Tibial nerve (tissue), 4 donors: ENCODE results near the gene MACIR. TPM values are rescaled to one million over a fixed set of nuclear protein-coding genes. Genes with fewer than 3 reads are reported as not detected.

ENCODE experiments used
- DNase-seq, 2 donors: peaks; one replicate each; pipeline ENCODE4 v3.0.0-alpha.2; 2019; ENCODE audit warnings: low spot score in 2 of 2
- H3K27ac ChIP-seq, 4 donors: fragments of 200-600 bp; sonication (generic) in 3 of 4; one replicate each; pipeline ENCODE4 v1.5.1; 2017 to 2019; ENCODE audit warnings: mild to moderate bottlenecking in 1 of 4
- H3K27me3 ChIP-seq, 2 donors: fragments of 200-600 bp; sonication (generic) in 1 of 2; one replicate each; pipeline versions ENCODE4 v1.5.1 to v1.6.0; 2017 to 2019
- H3K36me3 ChIP-seq, 3 donors: fragments of 200-600 bp; sonication (generic); one replicate each; pipeline ENCODE4 v1.5.1; 2018 to 2019
- H3K4me1 ChIP-seq, 4 donors: fragments of 200-600 bp; sonication (generic) in 3 of 4; one replicate each; pipeline ENCODE4 v1.5.1; 2017 to 2019
- H3K4me3 ChIP-seq, 4 donors: fragments of 200-600 bp; sonication (generic) in 3 of 4; one replicate each; pipeline ENCODE4 v1.5.1; 2017 to 2019; ENCODE audit warnings: mild to moderate bottlenecking in 1 of 4, moderate library complexity in 1 of 4
- H3K9me3 ChIP-seq, 4 donors: fragments of 200-600 bp; sonication (generic) in 3 of 4; one replicate each; pipeline ENCODE4 v1.5.1; 2017 to 2019
- EP300 ChIP-seq, 2 donors: sonication (generic); formaldehyde crosslinking; IDR thresholded peaks; one replicate each; pipeline ENCODE4 v1.6.1; 2017; ENCODE audit warnings: antibody characterized with exemption in 2 of 2, mild to moderate bottlenecking in 1 of 2
- POLR2A ChIP-seq, 2 donors: fragments of 450-650 bp; IDR thresholded peaks; one replicate each; pipeline ENCODE4 v1.6.1; 2017; ENCODE audit warnings: antibody characterized with exemption in 2 of 2, mild to moderate bottlenecking in 2 of 2, moderate library complexity in 2 of 2
- WGBS, 2 donors: methylation state at CpG; one replicate each; pipeline ENCODE4 v1.1.5; 2018; 5-methylcytosine and 5-hydroxymethylcytosine counted together
- total RNA-seq, 4 donors: library from RNA; depleted of rRNA; stranded (reverse); fragments of >200 nt; gene quantifications; one replicate each; pipeline ENCODE4 v1.1.0, GENCODE V29; 2016
- TF ChIP-seq, protein P1 (sequence below), 5 experiments: fragments of 200-600 bp in 3 of 5; fragments of 450-650 bp in 2 of 5; sonication (generic) in 3 of 5; IDR thresholded peaks; one replicate each; pipeline ENCODE4 v1.5.1; 2016 to 2019; ENCODE audit warnings: antibody characterized with exemption in 5 of 5, mild to moderate bottlenecking in 3 of 5, moderate library complexity in 2 of 5

MACIR gene
- total RNA-seq, 4 donors from 2014 or later, result 12.7 to 24.1 (median 17.1) TPM

DNA sequence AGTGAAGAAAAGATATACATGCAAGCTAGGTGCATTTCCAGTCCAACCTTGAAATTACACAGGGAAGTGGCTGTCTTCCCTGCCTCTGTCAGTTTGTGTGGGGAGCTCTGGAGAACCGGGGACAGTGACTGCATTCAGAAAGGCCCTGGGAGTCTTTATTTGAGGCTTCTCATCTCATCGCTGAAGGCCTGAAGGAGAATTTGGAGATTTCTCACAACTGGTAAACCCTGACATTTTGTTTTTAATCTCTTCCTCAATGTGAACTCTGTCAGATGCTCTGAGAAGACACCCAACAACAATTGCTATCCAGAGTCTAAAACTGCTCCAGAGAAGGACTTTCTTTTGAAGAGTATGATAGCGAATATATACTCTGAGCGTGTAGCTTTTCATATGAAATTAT lies 33.0 kb downstream of the MACIR start:
- Histone ChIP-seq H3K36me3 (no peaks in the 10 kb centered on the region), H3K4me3 (no peak overlapping the region), H3K4me1 (peaks cover 0 to 4% (median 0%) of the 10 kb centered on the region in 4 donors), H3K27ac (peak overlapping the region in 1 of 4 donors; percentile 24), H3K27me3 (no peaks in the 10 kb centered on the region), H3K9me3 (no peaks in the 10 kb centered on the region)
- 81 to 85% methylated on average over 4 of the region's 4 CpGs for WGBS, 2 donors
- TF ChIP-seq, protein P1, sequence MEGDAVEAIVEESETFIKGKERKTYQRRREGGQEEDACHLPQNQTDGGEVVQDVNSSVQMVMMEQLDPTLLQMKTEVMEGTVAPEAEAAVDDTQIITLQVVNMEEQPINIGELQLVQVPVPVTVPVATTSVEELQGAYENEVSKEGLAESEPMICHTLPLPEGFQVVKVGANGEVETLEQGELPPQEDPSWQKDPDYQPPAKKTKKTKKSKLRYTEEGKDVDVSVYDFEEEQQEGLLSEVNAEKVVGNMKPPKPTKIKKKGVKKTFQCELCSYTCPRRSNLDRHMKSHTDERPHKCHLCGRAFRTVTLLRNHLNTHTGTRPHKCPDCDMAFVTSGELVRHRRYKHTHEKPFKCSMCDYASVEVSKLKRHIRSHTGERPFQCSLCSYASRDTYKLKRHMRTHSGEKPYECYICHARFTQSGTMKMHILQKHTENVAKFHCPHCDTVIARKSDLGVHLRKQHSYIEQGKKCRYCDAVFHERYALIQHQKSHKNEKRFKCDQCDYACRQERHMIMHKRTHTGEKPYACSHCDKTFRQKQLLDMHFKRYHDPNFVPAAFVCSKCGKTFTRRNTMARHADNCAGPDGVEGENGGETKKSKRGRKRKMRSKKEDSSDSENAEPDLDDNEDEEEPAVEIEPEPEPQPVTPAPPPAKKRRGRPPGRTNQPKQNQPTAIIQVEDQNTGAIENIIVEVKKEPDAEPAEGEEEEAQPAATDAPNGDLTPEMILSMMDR (IDR thresholded peaks at IDR 0.05), result no peak
- TF ChIP-seq POLR2A (IDR thresholded peaks at IDR 0.05) (no peak), EP300 (IDR thresholded peaks at IDR 0.05) (no peak)
- DNase-seq, result no peak

DNA sequence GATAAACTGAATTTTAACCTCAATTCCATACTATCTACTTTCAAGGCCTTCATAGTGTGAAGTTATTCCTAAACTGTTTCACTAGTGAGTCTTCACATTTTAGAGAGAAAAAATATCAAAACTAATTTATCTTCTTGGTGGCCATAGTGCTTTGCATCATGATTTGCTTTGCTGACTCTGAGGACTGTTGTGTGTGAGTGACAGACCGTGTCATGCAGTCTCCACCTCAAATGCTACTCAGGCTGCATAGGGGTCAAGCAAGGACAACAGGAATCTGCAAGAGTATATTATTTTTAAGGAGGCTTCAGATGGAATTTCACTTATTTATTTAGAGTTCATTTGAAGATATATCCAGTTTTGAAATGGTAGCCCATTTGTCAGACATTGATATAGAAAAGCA lies 34.5 kb downstream of the MACIR start:
- Histone ChIP-seq H3K27me3 (no peaks in the 10 kb centered on the region), H3K4me1 (peaks cover 0 to 4% (median 0%) of the 10 kb centered on the region in 4 donors), H3K36me3 (no peaks in the 10 kb centered on the region), H3K27ac (no peak overlapping the region), H3K4me3 (no peak overlapping the region), H3K9me3 (no peaks in the 10 kb centered on the region)
- DNase-seq, result no peak
- TF ChIP-seq, protein P1 (IDR thresholded peaks at IDR 0.05), result no peak
- TF ChIP-seq EP300 (IDR thresholded peaks at IDR 0.05) (no peak), POLR2A (IDR thresholded peaks at IDR 0.05) (no peak)
- WGBS, 2 donors, result 85 to 97% methylated on average over 1 of the region's 1 CpG

DNA sequence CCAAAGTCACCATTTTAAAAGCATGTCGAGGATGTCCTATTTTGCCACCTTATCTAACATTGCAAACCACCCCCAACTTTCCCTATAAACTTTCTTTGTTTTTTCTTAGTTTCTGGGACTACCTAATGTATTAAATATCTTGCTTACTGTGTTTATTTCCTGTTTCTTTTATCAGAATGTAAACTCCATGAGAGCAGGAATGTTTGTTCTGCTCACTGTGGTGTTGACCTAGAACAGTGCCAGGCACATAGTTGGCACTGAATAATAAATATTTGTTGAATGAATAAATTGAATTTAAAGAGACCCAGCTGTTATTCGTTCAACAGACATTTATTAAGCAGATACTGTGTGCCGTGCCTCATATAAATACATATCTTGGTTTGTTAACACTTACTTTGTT lies 35.2 kb downstream of the MACIR start:
- no peak overlapping the region for H3K27ac ChIP-seq
- no peak overlapping the region for H3K4me3 ChIP-seq
- TF ChIP-seq EP300 (IDR thresholded peaks at IDR 0.05), result no peak
- TF ChIP-seq POLR2A (IDR thresholded peaks at IDR 0.05), result no peak
- TF ChIP-seq, protein P1 (IDR thresholded peaks at IDR 0.05), result no peak
- H3K4me1 ChIP-seq, result peaks cover 0 to 4% (median 0%) of the 10 kb centered on the region in 4 donors
- no peaks in the 10 kb centered on the region for H3K9me3 ChIP-seq
- no peaks in the 10 kb centered on the region for H3K36me3 ChIP-seq
- H3K27me3 ChIP-seq, result no peaks in the 10 kb centered on the region
- 84 to 86% methylated on average over 3 of the region's 3 CpGs for WGBS, 2 donors
- DNase-seq, result no peak

DNA sequence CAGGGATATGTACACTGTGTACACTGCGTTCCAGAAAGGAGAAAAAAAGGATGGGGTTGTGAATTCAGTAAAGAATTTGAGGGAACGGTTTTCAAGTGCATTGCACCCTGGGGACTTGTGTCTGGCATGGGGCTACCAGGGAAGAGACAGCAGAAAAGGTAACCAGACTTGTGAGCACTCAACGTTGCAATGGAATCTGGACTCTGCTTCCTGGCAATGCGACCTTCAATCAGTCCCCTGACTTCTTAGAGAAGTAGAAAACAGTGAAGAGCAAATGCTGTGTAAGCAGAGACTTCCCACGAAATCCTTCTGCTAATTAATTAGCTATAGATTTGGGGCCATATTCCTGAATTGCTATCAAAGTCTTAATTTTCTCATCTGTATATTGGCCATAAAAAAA lies 36.3 kb downstream of the MACIR start:
- no peaks in the 10 kb centered on the region for H3K36me3 ChIP-seq
- peaks cover 0 to 4% (median 0%) of the 10 kb centered on the region in 4 donors for H3K4me1 ChIP-seq
- H3K4me3 ChIP-seq, result no peak overlapping the region
- H3K9me3 ChIP-seq, result no peaks in the 10 kb centered on the region
- no peak for DNase-seq
- TF ChIP-seq EP300 (IDR thresholded peaks at IDR 0.05) (no peak), POLR2A (IDR thresholded peaks at IDR 0.05) (no peak)
- TF ChIP-seq, protein P1 (IDR thresholded peaks at IDR 0.05), result no peak
- WGBS, 2 donors, result 69 to 70% methylated on average over 5 of the region's 5 CpGs
- no peaks in the 10 kb centered on the region for H3K27me3 ChIP-seq
- H3K27ac ChIP-seq, result no peak overlapping the region

DNA sequence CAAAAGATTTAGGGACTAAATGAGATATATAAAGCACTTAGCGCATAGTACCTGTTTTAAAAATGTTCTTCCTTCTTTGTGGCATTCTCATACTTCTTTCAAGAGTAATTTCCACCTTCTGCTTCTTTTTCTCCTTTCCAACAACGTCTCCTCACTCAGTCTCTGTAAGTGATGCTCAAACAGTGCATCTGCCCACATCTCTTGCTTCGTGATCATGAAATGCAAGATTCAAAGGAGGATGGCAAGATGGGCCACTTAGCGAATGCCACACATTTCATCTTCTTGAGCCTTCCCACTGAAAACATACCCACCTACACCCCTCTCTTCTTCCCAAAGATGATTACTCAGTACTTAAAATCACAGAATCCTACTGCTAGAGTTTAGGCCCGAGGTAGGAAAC lies 36.9 kb downstream of the MACIR start:
- Histone ChIP-seq H3K4me1 (peaks cover 0 to under 1% (median 0%) of the 10 kb centered on the region in 4 donors), H3K4me3 (no peak overlapping the region), H3K36me3 (no peaks in the 10 kb centered on the region), H3K27ac (no peak overlapping the region), H3K27me3 (no peaks in the 10 kb centered on the region), H3K9me3 (no peaks in the 10 kb centered on the region)
- DNase-seq, result no peak
- TF ChIP-seq POLR2A (IDR thresholded peaks at IDR 0.05) (no peak), EP300 (IDR thresholded peaks at IDR 0.05) (no peak)
- TF ChIP-seq, protein P1 (IDR thresholded peaks at IDR 0.05), result no peak
- 89 to 92% methylated on average over 5 of the region's 5 CpGs for WGBS, 2 donors
